ENCODE measurements around the gene OR52K1.

OR52K1 gene

GRCh38 chr11:4453118-4453517 lies 29.3 kb upstream of the OR52K1 start:
- Histone ChIP-seq H3K9me3 (ENCODE audit: severe bottlenecking) (no peaks in the 10 kb centered on the region), H3K36me3 (no peaks in the 10 kb centered on the region), H3K4me3 (ENCODE audit: low read depth, low read length) (no peak overlapping the region), H3K27ac (no peak overlapping the region), H3K27me3 (ENCODE audit: insufficient read depth, low read depth, severe bottlenecking) (peaks cover 32% of the 10 kb centered on the region)
- DNase-seq, result no peak
- no peak for TF ChIP-seq CTCF (IDR thresholded peaks at IDR 0.05; ENCODE audit: low read depth, low read length)

GRCh38 chr11:4454021-4454420 lies 28.4 kb upstream of the OR52K1 start:
- H3K27me3 ChIP-seq (ENCODE audit: insufficient read depth, low read depth, severe bottlenecking), result peaks cover 34% of the 10 kb centered on the region
- H3K4me3 ChIP-seq (ENCODE audit: low read depth, low read length), result no peak overlapping the region
- DNase-seq, result no peak
- no peak overlapping the region for H3K27ac ChIP-seq
- no peaks in the 10 kb centered on the region for H3K9me3 ChIP-seq (ENCODE audit: severe bottlenecking)
- H3K36me3 ChIP-seq, result no peaks in the 10 kb centered on the region
- no peak for TF ChIP-seq CTCF (IDR thresholded peaks at IDR 0.05; ENCODE audit: low read depth, low read length)

GRCh38 chr11:4455419-4455818 lies 27.0 kb upstream of the OR52K1 start:
- TF ChIP-seq CTCF (IDR thresholded peaks at IDR 0.05; ENCODE audit: low read depth, low read length), result no peak
- DNase-seq, result no peak
- Histone ChIP-seq H3K27ac (no peak overlapping the region), H3K9me3 (ENCODE audit: severe bottlenecking) (no peaks in the 10 kb centered on the region), H3K4me3 (ENCODE audit: low read depth, low read length) (no peak overlapping the region), H3K36me3 (no peaks in the 10 kb centered on the region), H3K27me3 (ENCODE audit: insufficient read depth, low read depth, severe bottlenecking) (peaks cover 41% of the 10 kb centered on the region)

GRCh38 chr11:4459500-4459899 lies 22.9 kb upstream of the OR52K1 start:
- TF ChIP-seq CTCF (IDR thresholded peaks at IDR 0.05; ENCODE audit: low read depth, low read length), result no peak
- Histone ChIP-seq H3K9me3 (ENCODE audit: severe bottlenecking) (peaks cover 10% of the 10 kb centered on the region), H3K27me3 (ENCODE audit: insufficient read depth, low read depth, severe bottlenecking) (peaks cover 48% of the 10 kb centered on the region), H3K4me3 (ENCODE audit: low read depth, low read length) (no peak overlapping the region), H3K36me3 (no peaks in the 10 kb centered on the region), H3K27ac (no peak overlapping the region)
- no peak for DNase-seq

- no peak overlapping the region for H3K27ac ChIP-seq
- H3K4me3 ChIP-seq (ENCODE audit: low read depth, low read length), result no peak overlapping the region
- peaks cover 14% of the 10 kb centered on the region for H3K9me3 ChIP-seq (ENCODE audit: severe bottlenecking)
- DNase-seq, result no peak
- H3K27me3 ChIP-seq (ENCODE audit: insufficient read depth, low read depth, severe bottlenecking), result peaks cover 51% of the 10 kb centered on the region
- no peak for TF ChIP-seq CTCF (IDR thresholded peaks at IDR 0.05; ENCODE audit: low read depth, low read length)
- H3K36me3 ChIP-seq, result no peaks in the 10 kb centered on the region
Measured at GRCh38 chr11:4460151-4460550, 22.3 kb upstream of the OR52K1 start.

Measured in WERI-Rb-1 (cell line).